Astrocyte (in vitro differentiated cells and primary cell): ENCODE data around the gene EXOSC2. TPM values are rescaled to one million over a fixed set of nuclear protein-coding genes. Genes with fewer than 3 reads are reported as not detected.

Experiments used
- DNase-seq: peaks from one replicate; pipeline ENCODE4 v3.0.0-alpha.2; 2010; ENCODE audit warnings: low read depth
- FAIRE-seq: peaks from 2 replicates; lab custom pipeline; 2011; peaks lifted over from hg19 to GRCh38; lab: Jason Lieb, UNC
- H2AFZ ChIP-seq: 2 replicates; pipeline ENCODE4 v1.6.0; 2012; ENCODE audit warnings: low read depth, low read length, inconsistent platforms
- H3K27ac ChIP-seq: 2 replicates; pipeline ENCODE4 v1.5.1; 2011; ENCODE audit warnings: low read depth, low read length, inconsistent platforms
- H3K27me3 ChIP-seq: 2 replicates; pipeline ENCODE4 v1.6.0; 2011; ENCODE audit warnings: low read length, inconsistent platforms; ENCODE audit not compliant: insufficient read depth
- H3K36me3 ChIP-seq: 2 replicates; pipeline ENCODE4 v1.5.1; 2011; ENCODE audit warnings: low read length, inconsistent platforms; ENCODE audit not compliant: insufficient read depth
- H3K4me1 ChIP-seq: 2 replicates; pipeline ENCODE4 v1.5.1; 2011; ENCODE audit warnings: low read length, inconsistent platforms; ENCODE audit not compliant: insufficient read depth
- H3K4me2 ChIP-seq: 2 replicates; pipeline ENCODE4 v1.6.0; 2012; ENCODE audit warnings: low read length, inconsistent platforms
- H3K4me3 ChIP-seq: 2 replicates; pipeline ENCODE4 v1.5.1; 2011; ENCODE audit warnings: low read depth, mild to moderate bottlenecking, low read length, inconsistent platforms; ENCODE audit not compliant: insufficient read depth
- H3K79me2 ChIP-seq: 2 replicates; pipeline ENCODE4 v1.6.0; 2012; ENCODE audit warnings: mild to moderate bottlenecking, low read length, inconsistent platforms; ENCODE audit not compliant: insufficient read depth
- H3K9ac ChIP-seq: 2 replicates; pipeline ENCODE4 v1.6.0; 2012; ENCODE audit warnings: mild to moderate bottlenecking, low read length, inconsistent platforms
- H3K9me3 ChIP-seq: 2 replicates; pipeline ENCODE4 v1.5.1; 2012; ENCODE audit warnings: low read depth, mild to moderate bottlenecking, low read length, inconsistent platforms; ENCODE audit not compliant: insufficient read depth
- H4K20me1 ChIP-seq: 2 replicates; pipeline ENCODE4 v1.6.0; 2012; ENCODE audit warnings: low read length, inconsistent platforms; ENCODE audit not compliant: insufficient read depth
- H3K27ac Mint-ChIP-seq: one replicate; pipeline ENCODE4 v1.8.0; 2021; ENCODE audit warnings: mild to moderate bottlenecking, mixed read lengths; ENCODE audit not compliant: unreplicated experiment
- H3K27me3 Mint-ChIP-seq: one replicate; pipeline ENCODE4 v1.8.0; 2021; ENCODE audit warnings: low read depth, mixed read lengths; ENCODE audit not compliant: unreplicated experiment
- H3K36me3 Mint-ChIP-seq: one replicate; pipeline ENCODE4 v1.8.0; 2021; ENCODE audit warnings: low read depth, mixed read lengths; ENCODE audit not compliant: unreplicated experiment
- H3K4me1 Mint-ChIP-seq: one replicate; pipeline ENCODE4 v1.8.0; 2021; ENCODE audit warnings: low read depth, mixed read lengths; ENCODE audit not compliant: unreplicated experiment
- H3K4me3 Mint-ChIP-seq: one replicate; pipeline ENCODE4 v1.8.0; 2021; ENCODE audit warnings: mild to moderate bottlenecking, moderate library complexity, mixed read lengths; ENCODE audit not compliant: unreplicated experiment
- H3K9me3 Mint-ChIP-seq: one replicate; pipeline ENCODE4 v1.8.0; 2021; ENCODE audit warnings: mild to moderate bottlenecking, mixed read lengths; ENCODE audit not compliant: unreplicated experiment
- CTCF ChIP-seq: IDR thresholded peaks from 2 replicates; pipeline ENCODE4 v1.5.1; 2011; ENCODE audit warnings: low read depth, mild to moderate bottlenecking, inconsistent platforms, low read length, moderate library complexity; ENCODE audit not compliant: insufficient read depth
- EZH2 ChIP-seq: IDR thresholded peaks from 2 replicates; pipeline ENCODE4 v1.6.1; 2012; ENCODE audit warnings: mild to moderate bottlenecking, low read length, inconsistent platforms; ENCODE audit not compliant: insufficient read depth
- total RNA-seq: library from RNA; stranded (reverse); gene quantifications from 2 replicates; pipeline ENCODE4 v1.2.1, GENCODE V29; 2021

EXOSC2 gene
- total RNA-seq, 1 donor from 2014 or later = 28.1 TPM

GRCh38 chr9:130661451-130662098 lies 32.0 kb upstream of the EXOSC2 start:
- H3K36me3 Mint-ChIP-seq = no peaks in the 10 kb centered on the region
- no peak overlapping the region for H3K27ac Mint-ChIP-seq
- Histone ChIP-seq H3K4me2 (no peak overlapping the region), H3K4me3 (no peak overlapping the region), H4K20me1 (peaks cover 22% of the 10 kb centered on the region), H2AFZ (no peak overlapping the region), H3K27ac (no peak overlapping the region), H3K4me1 (no peaks in the 10 kb centered on the region), H3K9me3 (peaks cover 5% of the 10 kb centered on the region), H3K79me2 (no peaks in the 10 kb centered on the region), H3K36me3 (no peaks in the 10 kb centered on the region), H3K27me3 (peaks cover 72% of the 10 kb centered on the region), H3K9ac (no peak overlapping the region)
- FAIRE-seq = no peak
- no peaks in the 10 kb centered on the region for H3K4me1 Mint-ChIP-seq
- TF ChIP-seq EZH2 (peak; percentile 45), CTCF (no peak)
- no peak overlapping the region for H3K4me3 Mint-ChIP-seq
- peaks cover 11% of the 10 kb centered on the region for H3K9me3 Mint-ChIP-seq
- peaks cover 57% of the 10 kb centered on the region for H3K27me3 Mint-ChIP-seq
- DNase-seq = no peak

GRCh38 chr9:130662099-130662969 lies 31.2 kb upstream of the EXOSC2 start:
- Histone ChIP-seq H4K20me1 (peaks cover 22% of the 10 kb centered on the region), H3K4me2 (no peak overlapping the region), H3K79me2 (no peaks in the 10 kb centered on the region), H3K36me3 (no peaks in the 10 kb centered on the region), H3K27ac (no peak overlapping the region), H3K4me3 (no peak overlapping the region), H2AFZ (no peak overlapping the region), H3K9ac (no peak overlapping the region), H3K4me1 (no peaks in the 10 kb centered on the region), H3K27me3 (peaks cover 72% of the 10 kb centered on the region), H3K9me3 (peaks cover 5% of the 10 kb centered on the region)
- Mint-ChIP-seq H3K36me3 (no peaks in the 10 kb centered on the region), H3K27ac (no peak overlapping the region), H3K4me3 (no peak overlapping the region), H3K4me1 (no peaks in the 10 kb centered on the region), H3K9me3 (peaks cover 6% of the 10 kb centered on the region), H3K27me3 (peaks cover 55% of the 10 kb centered on the region)
- FAIRE-seq = no peak
- TF ChIP-seq EZH2 (no peak), CTCF (no peak)
- DNase-seq = no peak

GRCh38 chr9:130662970-130663257 lies 30.7 kb upstream of the EXOSC2 start:
- peaks cover 25% of the 10 kb centered on the region for H4K20me1 ChIP-seq
- Mint-ChIP-seq H3K36me3 (no peaks in the 10 kb centered on the region), H3K9me3 (peaks cover 6% of the 10 kb centered on the region), H3K27ac (no peak overlapping the region), H3K4me3 (no peak overlapping the region), H3K4me1 (no peaks in the 10 kb centered on the region), H3K27me3 (peaks cover 52% of the 10 kb centered on the region)
- H3K9ac ChIP-seq = no peak overlapping the region
- no peak overlapping the region for H3K4me3 ChIP-seq
- DNase-seq (no peak), FAIRE-seq (no peak)
- TF ChIP-seq CTCF (no peak), EZH2 (peak; percentile 97)
- peaks cover 5% of the 10 kb centered on the region for H3K9me3 ChIP-seq
- H3K79me2 ChIP-seq = no peaks in the 10 kb centered on the region
- no peak overlapping the region for H2AFZ ChIP-seq
- H3K4me2 ChIP-seq = no peak overlapping the region
- no peak overlapping the region for H3K27ac ChIP-seq
- H3K27me3 ChIP-seq = peaks cover 76% of the 10 kb centered on the region
- H3K36me3 ChIP-seq = no peaks in the 10 kb centered on the region
- H3K4me1 ChIP-seq = no peaks in the 10 kb centered on the region
